Upper lobe of left lung (tissue), 6 donors: ENCODE measurements around the gene DYNC2H1. TPM values are rescaled to one million over a fixed set of nuclear protein-coding genes. Genes with fewer than 3 reads are reported as not detected.

Experiments used
- ATAC-seq, 2 donors: fragments of 200-7000 bp; cut with Tn5 transposase; one replicate each; pipeline ENCODE4 v1.9.1; 2022; ENCODE audit warnings: mild to moderate bottlenecking in 2 of 2, moderate library complexity in 2 of 2; ENCODE audit not compliant: low FRiP score in 2 of 2
- DNase-seq, 2 donors: peaks; one replicate each; pipeline ENCODE4 v3.0.0-alpha.2; 2019 to 2020
- H3K27ac ChIP-seq, 4 donors: fragments of 200-600 bp; sonication (generic); one replicate each; pipeline ENCODE4 v1.5.1; 2016 to 2019
- H3K27me3 ChIP-seq, 4 donors: fragments of 200-600 bp; sonication (generic); one replicate each; pipeline ENCODE4 v1.5.1; 2017 to 2019
- H3K36me3 ChIP-seq, 4 donors: fragments of 200-600 bp; sonication (generic); one replicate each; pipeline ENCODE4 v1.5.1; 2016 to 2019
- H3K4me1 ChIP-seq, 4 donors: fragments of 200-600 bp; sonication (generic); one replicate each; pipeline ENCODE4 v1.5.1; 2018 to 2019
- H3K4me3 ChIP-seq, 4 donors: fragments of 200-600 bp; sonication (generic); one replicate each; pipeline ENCODE4 v1.5.1; 2017 to 2019; ENCODE audit warnings: mild to moderate bottlenecking in 2 of 4, moderate library complexity in 1 of 4
- H3K9me3 ChIP-seq, 4 donors: fragments of 200-600 bp; sonication (generic); one replicate each; pipeline ENCODE4 v1.5.1; 2018 to 2019
- EP300 ChIP-seq, 4 donors: sonication (generic); formaldehyde crosslinking; IDR thresholded peaks; one replicate each; pipeline ENCODE4 v1.5.1; 2017; ENCODE audit warnings: antibody characterized with exemption in 4 of 4, control low read depth in 2 of 4
- POLR2A ChIP-seq, 4 donors: fragments of 450-650 bp; IDR thresholded peaks; one replicate each; pipeline ENCODE4 v1.5.1; 2016 to 2017; ENCODE audit warnings: antibody characterized with exemption in 4 of 4, mild to moderate bottlenecking in 2 of 4
- POLR2AphosphoS5 ChIP-seq, 2 donors: sonication (generic); formaldehyde crosslinking; IDR thresholded peaks; one replicate each; pipeline ENCODE4 v1.5.1; 2017; ENCODE audit warnings: antibody characterized with exemption in 2 of 2
- whole genome bisulfite sequencing, 2 donors: methylation state at CpG; one replicate each; pipeline ENCODE4 v1.1.5; 2017 to 2018; 5-methylcytosine and 5-hydroxymethylcytosine counted together
- total RNA-seq, 6 donors: library from RNA; depleted of rRNA in 4 of 6; stranded (reverse); fragments of >200 nt in 4 of 6; gene quantifications; one replicate each; pipeline versions ENCODE4 v1.1.0 to v1.2.1, GENCODE V29; 2016 to 2021
- TF ChIP-seq, protein P1 (sequence below), 6 experiments: fragments of 450-650 bp in 4 of 6; fragments of 200-600 bp in 2 of 6; sonication (generic) in 2 of 6; IDR thresholded peaks; one replicate each; pipeline ENCODE4 v1.5.1; 2016 to 2019; ENCODE audit warnings: antibody characterized with exemption in 6 of 6
- donor health status: DM: no; HTN: no; CAD: no; lungs with moderate emphysema.
- donor health status: DM: no; HTN: yes; CAD: no; lungs with severe emphysema.

The DYNC2H1 gene
- total RNA-seq, 6 donors from 2014 or later: 11.1 to 62.4 (median 23.2) TPM

DNA sequence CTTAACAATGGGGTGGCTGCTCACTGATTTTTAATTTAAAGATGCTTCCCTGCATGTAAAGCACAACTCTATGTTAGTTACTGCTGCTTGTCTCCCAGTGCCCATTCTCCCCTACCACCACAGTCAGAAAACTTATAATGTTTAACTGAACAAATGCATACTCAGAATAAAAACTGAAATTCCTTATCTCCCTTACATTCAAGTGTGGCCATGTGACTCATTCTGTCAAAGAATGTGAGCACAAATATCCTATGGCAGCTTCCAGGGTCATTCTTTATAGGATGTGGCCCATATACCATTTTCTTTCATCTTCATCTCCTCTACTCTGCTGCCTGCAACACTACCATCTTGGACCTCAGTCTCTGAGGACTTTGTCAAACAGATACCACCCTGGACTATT lies 374.8 kb downstream of the DYNC2H1 start:
- TF ChIP-seq, protein P1, sequence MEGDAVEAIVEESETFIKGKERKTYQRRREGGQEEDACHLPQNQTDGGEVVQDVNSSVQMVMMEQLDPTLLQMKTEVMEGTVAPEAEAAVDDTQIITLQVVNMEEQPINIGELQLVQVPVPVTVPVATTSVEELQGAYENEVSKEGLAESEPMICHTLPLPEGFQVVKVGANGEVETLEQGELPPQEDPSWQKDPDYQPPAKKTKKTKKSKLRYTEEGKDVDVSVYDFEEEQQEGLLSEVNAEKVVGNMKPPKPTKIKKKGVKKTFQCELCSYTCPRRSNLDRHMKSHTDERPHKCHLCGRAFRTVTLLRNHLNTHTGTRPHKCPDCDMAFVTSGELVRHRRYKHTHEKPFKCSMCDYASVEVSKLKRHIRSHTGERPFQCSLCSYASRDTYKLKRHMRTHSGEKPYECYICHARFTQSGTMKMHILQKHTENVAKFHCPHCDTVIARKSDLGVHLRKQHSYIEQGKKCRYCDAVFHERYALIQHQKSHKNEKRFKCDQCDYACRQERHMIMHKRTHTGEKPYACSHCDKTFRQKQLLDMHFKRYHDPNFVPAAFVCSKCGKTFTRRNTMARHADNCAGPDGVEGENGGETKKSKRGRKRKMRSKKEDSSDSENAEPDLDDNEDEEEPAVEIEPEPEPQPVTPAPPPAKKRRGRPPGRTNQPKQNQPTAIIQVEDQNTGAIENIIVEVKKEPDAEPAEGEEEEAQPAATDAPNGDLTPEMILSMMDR (IDR thresholded peaks at IDR 0.05): no peak
- TF ChIP-seq EP300 (IDR thresholded peaks at IDR 0.05): no peak
- TF ChIP-seq POLR2A (IDR thresholded peaks at IDR 0.05): no peak
- TF ChIP-seq POLR2AphosphoS5 (IDR thresholded peaks at IDR 0.05): no peak
- no peak for ATAC-seq

DNA sequence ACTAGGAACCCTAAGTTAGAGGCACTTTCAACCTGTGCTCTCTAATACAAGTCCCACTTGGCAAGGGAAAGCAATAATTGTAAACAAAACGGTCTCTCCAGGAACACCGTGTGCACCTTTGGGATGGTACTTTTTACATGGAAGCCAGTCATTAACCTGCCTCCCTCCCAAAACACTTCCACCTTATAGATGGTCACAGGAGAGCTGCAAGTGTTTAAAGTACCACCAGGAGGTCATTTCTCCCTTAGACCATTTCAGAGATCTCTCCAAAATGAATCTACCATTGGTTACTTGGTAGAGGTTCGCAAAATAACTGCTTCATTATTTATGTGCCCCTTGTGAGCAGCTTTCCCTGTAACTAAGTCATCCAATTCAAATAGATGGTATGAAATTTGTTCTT lies 375.3 kb downstream of the DYNC2H1 start:
- DNase-seq: no peak
- Histone ChIP-seq H3K27ac (no peak overlapping the region), H3K4me1 (no peaks in the 10 kb centered on the region), H3K9me3 (no peaks in the 10 kb centered on the region), H3K4me3 (no peak overlapping the region), H3K36me3 (no peaks in the 10 kb centered on the region), H3K27me3 (no peaks in the 10 kb centered on the region)
- ATAC-seq: no peak
- TF ChIP-seq, protein P1 (IDR thresholded peaks at IDR 0.05): no peak
- TF ChIP-seq EP300 (IDR thresholded peaks at IDR 0.05) (no peak), POLR2A (IDR thresholded peaks at IDR 0.05) (no peak), POLR2AphosphoS5 (IDR thresholded peaks at IDR 0.05) (no peak)
- 93 to 94% methylated on average over 3 of the region's 3 CpGs for WGBS, 2 donors

More for the DNA sequence above, 374.8 kb downstream of the DYNC2H1 start:
- Histone ChIP-seq H3K36me3 (no peaks in the 10 kb centered on the region), H3K27me3 (no peaks in the 10 kb centered on the region), H3K4me3 (no peak overlapping the region), H3K27ac (no peak overlapping the region), H3K9me3 (no peaks in the 10 kb centered on the region), H3K4me1 (no peaks in the 10 kb centered on the region)
- no peak for DNase-seq

DNA sequence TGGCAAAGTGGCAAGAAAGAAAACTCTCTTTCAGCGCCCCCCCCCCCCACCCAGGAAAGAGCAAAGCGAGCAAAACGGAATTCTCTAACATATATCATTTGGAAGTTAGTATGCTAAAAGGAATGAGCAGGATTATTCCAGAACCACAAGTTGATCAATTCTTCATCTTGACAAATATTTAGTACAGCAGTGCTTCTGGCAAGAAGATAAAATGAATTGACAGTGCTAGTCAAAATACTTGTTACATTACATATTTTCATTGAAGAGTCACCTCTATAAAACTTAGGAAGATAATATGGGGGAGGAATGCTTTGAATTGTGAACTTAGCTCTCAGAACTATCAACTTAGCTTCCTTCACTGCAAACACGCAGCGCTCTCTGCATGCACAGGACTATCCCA lies 377.4 kb downstream of the DYNC2H1 start:
- Histone ChIP-seq H3K4me3 (no peak overlapping the region), H3K36me3 (no peaks in the 10 kb centered on the region), H3K27me3 (no peaks in the 10 kb centered on the region), H3K4me1 (no peaks in the 10 kb centered on the region), H3K27ac (no peak overlapping the region), H3K9me3 (no peaks in the 10 kb centered on the region)
- no peak for ATAC-seq
- 86 to 88% methylated on average over 5 of the region's 5 CpGs for WGBS, 2 donors
- TF ChIP-seq POLR2A (IDR thresholded peaks at IDR 0.05) (no peak), EP300 (IDR thresholded peaks at IDR 0.05) (no peak), POLR2AphosphoS5 (IDR thresholded peaks at IDR 0.05) (no peak)
- TF ChIP-seq, protein P1 (IDR thresholded peaks at IDR 0.05): no peak
- DNase-seq: no peak

DNA sequence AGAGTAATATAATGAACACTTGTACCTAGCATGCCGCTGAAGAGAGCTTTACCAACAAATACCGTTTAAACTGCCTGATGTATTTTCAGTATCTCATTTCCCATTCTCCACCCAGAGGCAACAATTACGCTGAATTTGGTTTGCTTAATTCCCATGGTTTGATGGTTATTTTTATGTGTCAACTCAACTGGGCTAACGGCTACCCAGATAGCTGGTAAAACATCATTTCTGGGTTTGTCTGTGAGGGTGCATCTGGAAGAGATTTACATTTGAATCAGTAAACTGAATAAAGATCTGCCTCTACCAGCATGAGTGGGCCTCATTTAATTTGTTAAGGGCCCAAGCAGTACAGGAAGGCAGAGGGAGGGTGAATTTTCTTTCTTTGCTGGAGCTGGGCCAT lies 377.9 kb downstream of the DYNC2H1 start:
- Histone ChIP-seq H3K36me3 (no peaks in the 10 kb centered on the region), H3K4me3 (no peak overlapping the region), H3K27ac (no peak overlapping the region), H3K9me3 (no peaks in the 10 kb centered on the region), H3K27me3 (no peaks in the 10 kb centered on the region), H3K4me1 (no peaks in the 10 kb centered on the region)
- DNase-seq: no peak
- no peak for ATAC-seq
- 93 to 96% methylated on average over 4 of the region's 4 CpGs for WGBS, 2 donors
- TF ChIP-seq POLR2A (IDR thresholded peaks at IDR 0.05): no peak
- TF ChIP-seq EP300 (IDR thresholded peaks at IDR 0.05): no peak
- TF ChIP-seq, protein P1 (IDR thresholded peaks at IDR 0.05): no peak
- TF ChIP-seq POLR2AphosphoS5 (IDR thresholded peaks at IDR 0.05): no peak

DNA sequence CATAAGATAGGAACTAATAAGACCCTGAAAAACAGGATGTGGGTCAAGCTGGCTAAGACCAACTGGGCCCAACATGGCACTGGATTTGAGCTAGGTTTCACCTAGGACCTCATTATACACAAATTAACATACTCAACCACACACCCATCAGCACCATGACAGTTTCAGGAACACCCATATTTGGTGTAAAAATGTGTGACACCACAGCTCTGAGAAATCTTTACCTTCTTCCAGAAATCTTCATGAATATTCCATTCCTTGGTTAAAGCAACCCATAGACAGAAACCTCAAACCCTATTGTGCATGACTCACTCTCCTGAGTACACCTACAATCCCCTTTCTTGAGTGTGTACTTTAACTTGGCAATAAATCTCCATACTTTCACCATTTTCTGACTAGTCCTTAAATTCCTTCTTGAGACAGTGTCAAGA lies 378.8 kb downstream of the DYNC2H1 start:
- no peak for DNase-seq
- TF ChIP-seq POLR2A (IDR thresholded peaks at IDR 0.05) (no peak), EP300 (IDR thresholded peaks at IDR 0.05) (no peak), POLR2AphosphoS5 (IDR thresholded peaks at IDR 0.05) (no peak)
- TF ChIP-seq, protein P1 (IDR thresholded peaks at IDR 0.05): no peak
- Histone ChIP-seq H3K27me3 (no peaks in the 10 kb centered on the region), H3K4me3 (no peak overlapping the region), H3K27ac (no peak overlapping the region), H3K9me3 (no peaks in the 10 kb centered on the region), H3K36me3 (no peaks in the 10 kb centered on the region), H3K4me1 (no peaks in the 10 kb centered on the region)
- no peak for ATAC-seq
